Ishikawa (cell line): ENCODE data around the gene MZB1.

Experiments used
- CEBPB ChIP-seq: IDR thresholded peaks from 2 replicates; pipeline ENCODE4 v1.6.1; 2012
- EP300 ChIP-seq: IDR thresholded peaks from 2 replicates; pipeline ENCODE4 v1.6.1; 2012; ENCODE audit warnings: borderline replicate concordance
- MAX ChIP-seq: IDR thresholded peaks from 2 replicates; pipeline ENCODE4 v1.6.1; 2012
- NFIC ChIP-seq: IDR thresholded peaks from 2 replicates; pipeline ENCODE4 v1.6.1; 2012
- ZBTB7A ChIP-seq: IDR thresholded peaks from 2 replicates; pipeline ENCODE4 v1.6.1; 2012; ENCODE audit warnings: low read depth

GRCh38 chr5:139361835-139362429 lies 27.8 kb downstream of the MZB1 start:
- no peak for TF ChIP-seq ZBTB7A
- no peak for TF ChIP-seq NFIC
- TF ChIP-seq MAX = no peak
- no peak for TF ChIP-seq CEBPB
- no peak for TF ChIP-seq EP300
